LNCaP clone FGC (cell line): Measurements from ENCODE around the gene KDM7A.

Source experiments
- DNase-seq: peaks from one replicate; pipeline ENCODE4 v3.0.0-alpha.2; 2011; ENCODE audit warnings: low read depth
- H3K4me3 ChIP-seq: 2 replicates; pipeline ENCODE4 v1.5.1; 2011; ENCODE audit warnings: mild to moderate bottlenecking, low read depth, low read length, control low read depth
- CTCF ChIP-seq: IDR thresholded peaks from 2 replicates; pipeline ENCODE4 v1.5.1; 2012; ENCODE audit warnings: mild to moderate bottlenecking; ENCODE audit not compliant: control insufficient read depth, insufficient read depth; ENCODE audit errors: extremely low read depth

The KDM7A gene

GRCh38 chr7:140057143-140057535, 119.6 kb downstream of the KDM7A start:
- no peak overlapping the region for H3K4me3 ChIP-seq
- no peak for DNase-seq
- TF ChIP-seq CTCF: no peak

GRCh38 chr7:140056431-140057142, 120.2 kb downstream of the KDM7A start:
- H3K4me3 ChIP-seq: no peak overlapping the region
- DNase-seq: no peak
- TF ChIP-seq CTCF: no peak

- no peak overlapping the region for H3K4me3 ChIP-seq
- TF ChIP-seq CTCF: no peak
- DNase-seq: no peak
These were observed 121.0 kb downstream of the KDM7A start for GRCh38 chr7:140055833-140056232.

- DNase-seq: no peak
- no peak for TF ChIP-seq CTCF
- H3K4me3 ChIP-seq: no peak overlapping the region
These were observed 122.0 kb downstream of the KDM7A start for GRCh38 chr7:140054751-140055150.

- TF ChIP-seq CTCF: no peak
- DNase-seq: no peak
- no peak overlapping the region for H3K4me3 ChIP-seq
These were observed 122.8 kb downstream of the KDM7A start for GRCh38 chr7:140053812-140054539.

- no peak for DNase-seq
- H3K4me3 ChIP-seq: no peak overlapping the region
- no peak for TF ChIP-seq CTCF
These were observed 125.0 kb downstream of the KDM7A start for GRCh38 chr7:140051820-140052219.

GRCh38 chr7:140050100-140050499, 126.7 kb downstream of the KDM7A start:
- no peak for DNase-seq
- TF ChIP-seq CTCF: no peak
- H3K4me3 ChIP-seq: no peak overlapping the region
